Karpas-422 (cell line): ENCODE data around the gene LAG3. TPM values are rescaled to one million over a fixed set of nuclear protein-coding genes. Genes with fewer than 3 reads are reported as not detected.
A peak's percentile ranks its signal among the peaks of the same experiment; 100 is the strongest.

Experiments
- DNase-seq: peaks from one replicate; pipeline ENCODE4 v3.0.0-alpha.2; 2015
- H2AFZ ChIP-seq: fragments of 200-600 bp; sonication (generic); 2 replicates; pipeline ENCODE4 v1.6.1; 2014; ENCODE audit warnings: antibody characterized with exemption, low read length, mixed read lengths
- H3K27ac ChIP-seq: fragments of 200-600 bp; sonication (generic); 2 replicates; pipeline ENCODE4 v1.5.1; 2014; ENCODE audit warnings: mild to moderate bottlenecking, low read length, moderate library complexity
- H3K27me3 ChIP-seq: fragments of 200-600 bp; sonication (generic); 2 replicates; pipeline ENCODE4 v1.6.1; 2014; ENCODE audit warnings: low read length, mixed read lengths
- H3K36me3 ChIP-seq: fragments of 200-600 bp; sonication (generic); 2 replicates; pipeline ENCODE4 v1.6.1; 2014; ENCODE audit warnings: low read length, mixed read lengths; ENCODE audit not compliant: insufficient read depth
- H3K4me1 ChIP-seq: fragments of 200-600 bp; sonication (generic); 2 replicates; pipeline ENCODE4 v1.6.1; 2014; ENCODE audit warnings: mild to moderate bottlenecking, low read length, mixed read lengths
- H3K4me2 ChIP-seq: fragments of 200-600 bp; sonication (generic); 2 replicates; pipeline ENCODE4 v1.6.1; 2014; ENCODE audit warnings: low read length, low read depth, mild to moderate bottlenecking; ENCODE audit not compliant: poor library complexity, severe bottlenecking
- H3K4me3 ChIP-seq: fragments of 200-600 bp; sonication (generic); 2 replicates; pipeline ENCODE4 v1.5.1; 2014; ENCODE audit warnings: mild to moderate bottlenecking, antibody characterized with exemption, low read length, mixed read lengths
- H3K79me2 ChIP-seq: fragments of 200-600 bp; sonication (generic); 2 replicates; pipeline ENCODE4 v1.6.1; 2014; ENCODE audit warnings: mild to moderate bottlenecking, low read length, mixed read lengths
- H3K9ac ChIP-seq: fragments of 200-600 bp; sonication (generic); 2 replicates; pipeline ENCODE4 v1.6.0; 2014; ENCODE audit warnings: low read length
- H3K9me2 ChIP-seq: fragments of 200-600 bp; sonication (generic), shearing (Covaris generic); replicated peaks from 2 replicates; pipeline ENCODE4 v1.6.0; 2014; ENCODE audit warnings: mild to moderate bottlenecking, low read length, moderate library complexity; ENCODE audit not compliant: insufficient read depth
- H3K9me3 ChIP-seq: fragments of 300-700, 200-600 bp; sonication (generic); 2 replicates; pipeline ENCODE4 v1.6.1; 2014; ENCODE audit warnings: low read length, mixed read lengths
- H4K20me1 ChIP-seq: fragments of 200-600 bp; sonication (generic); 2 replicates; pipeline ENCODE4 v1.6.1; 2014; ENCODE audit warnings: mild to moderate bottlenecking, antibody characterized with exemption, low read length, low read depth; ENCODE audit not compliant: insufficient read depth
- total RNA-seq: library from RNA; depleted of rRNA; stranded (reverse); fragments of >200 nt; shearing (Covaris generic); gene quantifications from 2 replicates; pipeline ENCODE4 v1.2.3, GENCODE V29; 2014; ENCODE audit warnings: low replicate concordance

The LAG3 gene
- total RNA-seq, 1 experiment from 2014 or later = 0.22 TPM

DNA sequence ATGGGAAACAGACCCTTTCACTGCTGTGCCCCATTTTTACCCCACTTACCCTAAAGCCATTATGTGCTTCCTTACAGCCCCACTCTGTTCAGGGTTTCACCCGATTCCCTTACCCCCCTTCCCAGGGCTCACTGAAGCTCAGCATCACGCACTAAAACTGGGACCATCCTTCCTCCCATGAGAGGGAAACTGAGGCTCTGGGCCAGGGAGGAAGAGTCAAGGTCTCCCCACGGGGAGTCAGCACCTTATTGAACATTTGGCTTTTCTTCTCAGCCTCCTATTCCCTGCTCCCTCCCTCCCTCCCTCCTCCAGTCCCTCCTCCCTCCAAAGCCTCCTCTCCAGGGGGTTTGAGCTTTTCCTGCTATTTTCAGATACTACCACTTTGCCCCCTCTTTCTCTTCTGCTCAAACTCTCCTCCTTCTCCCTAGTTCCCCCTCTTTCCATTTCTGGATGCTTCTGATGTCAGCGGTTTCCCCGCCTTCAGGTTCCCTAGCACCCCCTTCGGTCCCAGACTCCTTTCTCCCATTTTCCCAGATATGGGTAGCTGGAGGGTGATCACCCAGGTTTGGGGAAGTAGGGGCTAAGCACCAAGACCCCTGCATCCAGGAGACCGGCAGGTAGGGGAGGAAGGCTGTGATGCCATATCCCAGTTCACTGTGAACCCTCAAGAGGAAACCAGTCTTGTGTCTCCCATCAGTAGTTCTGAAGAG is 50.3 kb downstream of the LAG3 start:
- Histone ChIP-seq H3K79me2 (no peaks in the 10 kb centered on the region), H3K4me1 (peaks cover 14% of the 10 kb centered on the region), H3K36me3 (no peaks in the 10 kb centered on the region), H3K9me2 (no peaks in the 10 kb centered on the region), H3K27me3 (no peaks in the 10 kb centered on the region), H4K20me1 (no peaks in the 10 kb centered on the region), H2AFZ (no peak overlapping the region), H3K9ac (no peak overlapping the region), H3K27ac (no peak overlapping the region), H3K4me3 (no peak overlapping the region), H3K4me2 (no peak overlapping the region), H3K9me3 (no peaks in the 10 kb centered on the region)
- DNase-seq = no peak

GRCh38 chr12:6823182-6824084 is 51.1 kb downstream of the LAG3 start:
- Histone ChIP-seq H3K9ac (no peak overlapping the region), H3K36me3 (no peaks in the 10 kb centered on the region), H3K4me1 (peaks cover 19% of the 10 kb centered on the region), H3K27me3 (no peaks in the 10 kb centered on the region), H3K4me2 (no peak overlapping the region), H3K9me3 (no peaks in the 10 kb centered on the region), H3K79me2 (no peaks in the 10 kb centered on the region), H3K27ac (no peak overlapping the region), H4K20me1 (no peaks in the 10 kb centered on the region), H2AFZ (no peak overlapping the region), H3K9me2 (no peaks in the 10 kb centered on the region), H3K4me3 (no peak overlapping the region)
- DNase-seq = no peak

DNA sequence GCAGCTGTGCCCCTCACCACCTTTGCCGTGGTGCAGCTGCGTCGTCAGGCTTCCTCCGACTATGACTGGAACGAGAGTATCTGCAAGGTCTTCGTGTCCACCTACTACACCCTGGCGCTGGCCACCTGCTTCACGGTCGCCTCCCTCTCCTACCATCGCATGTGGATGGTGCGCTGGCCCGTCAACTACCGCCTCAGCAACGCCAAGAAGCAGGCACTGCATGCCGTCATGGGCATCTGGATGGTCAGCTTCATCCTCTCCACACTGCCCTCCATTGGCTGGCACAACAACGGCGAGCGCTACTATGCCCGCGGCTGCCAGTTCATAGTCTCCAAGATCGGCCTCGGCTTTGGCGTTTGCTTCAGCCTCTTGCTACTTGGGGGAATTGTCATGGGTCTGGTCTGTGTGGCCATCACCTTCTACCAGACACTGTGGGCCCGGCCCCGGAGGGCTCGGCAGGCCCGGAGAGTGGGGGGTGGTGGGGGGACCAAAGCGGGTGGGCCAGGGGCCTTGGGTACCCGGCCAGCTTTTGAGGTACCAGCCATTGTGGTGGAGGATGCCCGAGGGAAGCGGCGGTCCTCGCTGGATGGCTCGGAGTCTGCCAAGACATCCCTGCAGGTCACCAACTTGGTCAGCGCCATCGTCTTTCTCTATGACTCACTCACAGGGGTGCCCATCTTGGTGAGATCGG is 51.9 kb downstream of the LAG3 start:
- H3K27me3 ChIP-seq = no peaks in the 10 kb centered on the region

DNA sequence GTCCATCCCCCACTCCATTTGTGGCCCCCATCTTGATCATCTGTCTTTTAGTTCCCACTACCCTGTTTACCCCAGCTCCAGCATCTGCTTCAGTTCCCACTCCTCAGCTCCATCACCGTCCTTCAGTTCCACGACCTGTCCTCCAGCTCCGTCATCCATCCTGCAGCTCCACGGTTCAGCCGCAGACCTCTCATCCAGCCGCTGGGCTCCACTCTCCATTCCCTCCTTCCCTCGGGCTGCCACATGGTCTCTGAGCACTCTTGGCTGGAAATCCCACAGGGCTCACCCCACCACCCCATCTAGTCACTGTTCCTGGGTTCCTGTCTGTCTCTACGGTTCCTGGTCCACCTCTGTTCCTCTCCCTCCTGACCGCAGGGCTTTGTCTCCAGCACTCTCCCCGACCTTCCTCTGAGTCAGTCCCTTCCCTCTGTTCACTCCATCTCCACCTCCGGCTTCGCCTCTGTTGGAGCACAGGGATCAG is 52.6 kb downstream of the LAG3 start:
- Histone ChIP-seq H3K9me3 (no peaks in the 10 kb centered on the region), H2AFZ (no peak overlapping the region), H3K4me2 (no peak overlapping the region), H3K4me3 (no peak overlapping the region), H3K9ac (no peak overlapping the region), H3K79me2 (no peaks in the 10 kb centered on the region), H3K27me3 (no peaks in the 10 kb centered on the region), H3K9me2 (no peaks in the 10 kb centered on the region), H4K20me1 (no peaks in the 10 kb centered on the region), H3K27ac (no peak overlapping the region), H3K36me3 (no peaks in the 10 kb centered on the region), H3K4me1 (peaks cover 33% of the 10 kb centered on the region)
- DNase-seq = no peak

More for the DNA sequence above, 51.9 kb downstream of the LAG3 start:
- H2AFZ ChIP-seq = no peak overlapping the region
- no peak overlapping the region for H3K9ac ChIP-seq
- no peak overlapping the region for H3K4me3 ChIP-seq
- no peaks in the 10 kb centered on the region for H3K79me2 ChIP-seq
- no peak for DNase-seq
- no peak overlapping the region for H3K27ac ChIP-seq
- H4K20me1 ChIP-seq = no peaks in the 10 kb centered on the region
- no peaks in the 10 kb centered on the region for H3K9me3 ChIP-seq
- no peaks in the 10 kb centered on the region for H3K36me3 ChIP-seq
- H3K4me2 ChIP-seq = no peak overlapping the region
- H3K9me2 ChIP-seq = no peaks in the 10 kb centered on the region
- peaks cover 26% of the 10 kb centered on the region for H3K4me1 ChIP-seq

- no peaks in the 10 kb centered on the region for H3K9me3 ChIP-seq
- H3K27me3 ChIP-seq = no peaks in the 10 kb centered on the region
- H3K4me2 ChIP-seq = no peak overlapping the region
- no peaks in the 10 kb centered on the region for H3K36me3 ChIP-seq
- DNase-seq = peak; percentile 90
- no peaks in the 10 kb centered on the region for H4K20me1 ChIP-seq
- H3K9me2 ChIP-seq = no peaks in the 10 kb centered on the region
- no peak overlapping the region for H3K9ac ChIP-seq
- H3K79me2 ChIP-seq = no peaks in the 10 kb centered on the region
- no peak overlapping the region for H2AFZ ChIP-seq
- peaks cover 38% of the 10 kb centered on the region for H3K4me1 ChIP-seq
- H3K27ac ChIP-seq = no peak overlapping the region
- H3K4me3 ChIP-seq = no peak overlapping the region
Measured at GRCh38 chr12:6825398-6826124, 53.2 kb downstream of the LAG3 start.

- no peaks in the 10 kb centered on the region for H3K27me3 ChIP-seq
- no peaks in the 10 kb centered on the region for H3K36me3 ChIP-seq
- H3K9me2 ChIP-seq = no peaks in the 10 kb centered on the region
- H3K9ac ChIP-seq = no peak overlapping the region
- no peaks in the 10 kb centered on the region for H4K20me1 ChIP-seq
- no peak overlapping the region for H3K27ac ChIP-seq
- H2AFZ ChIP-seq = no peak overlapping the region
- H3K4me2 ChIP-seq = no peak overlapping the region
- no peak for DNase-seq
- no peaks in the 10 kb centered on the region for H3K79me2 ChIP-seq
- peaks cover 33% of the 10 kb centered on the region for H3K4me1 ChIP-seq
- H3K9me3 ChIP-seq = no peaks in the 10 kb centered on the region
- no peak overlapping the region for H3K4me3 ChIP-seq
Measured at GRCh38 chr12:6826125-6826733, 53.9 kb downstream of the LAG3 start.

GRCh38 chr12:6826734-6827436 is 54.6 kb downstream of the LAG3 start:
- Histone ChIP-seq H2AFZ (no peak overlapping the region), H3K79me2 (no peaks in the 10 kb centered on the region), H3K36me3 (no peaks in the 10 kb centered on the region), H3K27me3 (no peaks in the 10 kb centered on the region), H3K4me3 (no peak overlapping the region), H3K9me2 (no peaks in the 10 kb centered on the region), H3K9me3 (no peaks in the 10 kb centered on the region), H3K4me2 (no peak overlapping the region), H3K9ac (peak overlapping the region; percentile 8), H3K4me1 (peaks cover 38% of the 10 kb centered on the region), H3K27ac (no peak overlapping the region), H4K20me1 (no peaks in the 10 kb centered on the region)
- peak; percentile 44 for DNase-seq
